ENCODE results near the gene TANC2. TPM values are rescaled to one million over a fixed set of nuclear protein-coding genes. Genes with fewer than 3 reads are reported as not detected.
"Not testable (repeated sequence)": the region's sequence is repeated elsewhere in the genome, so short reads cannot be mapped to it uniquely, and the experiment has no call there.

The TANC2 gene
- total RNA-seq, 4 donors from 2014 or later, result 7.5 to 21.3 (median 14.6) TPM

- TF ChIP-seq, protein P1, sequence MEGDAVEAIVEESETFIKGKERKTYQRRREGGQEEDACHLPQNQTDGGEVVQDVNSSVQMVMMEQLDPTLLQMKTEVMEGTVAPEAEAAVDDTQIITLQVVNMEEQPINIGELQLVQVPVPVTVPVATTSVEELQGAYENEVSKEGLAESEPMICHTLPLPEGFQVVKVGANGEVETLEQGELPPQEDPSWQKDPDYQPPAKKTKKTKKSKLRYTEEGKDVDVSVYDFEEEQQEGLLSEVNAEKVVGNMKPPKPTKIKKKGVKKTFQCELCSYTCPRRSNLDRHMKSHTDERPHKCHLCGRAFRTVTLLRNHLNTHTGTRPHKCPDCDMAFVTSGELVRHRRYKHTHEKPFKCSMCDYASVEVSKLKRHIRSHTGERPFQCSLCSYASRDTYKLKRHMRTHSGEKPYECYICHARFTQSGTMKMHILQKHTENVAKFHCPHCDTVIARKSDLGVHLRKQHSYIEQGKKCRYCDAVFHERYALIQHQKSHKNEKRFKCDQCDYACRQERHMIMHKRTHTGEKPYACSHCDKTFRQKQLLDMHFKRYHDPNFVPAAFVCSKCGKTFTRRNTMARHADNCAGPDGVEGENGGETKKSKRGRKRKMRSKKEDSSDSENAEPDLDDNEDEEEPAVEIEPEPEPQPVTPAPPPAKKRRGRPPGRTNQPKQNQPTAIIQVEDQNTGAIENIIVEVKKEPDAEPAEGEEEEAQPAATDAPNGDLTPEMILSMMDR (IDR thresholded peaks at IDR 0.05), result no peak
- TF ChIP-seq POLR2A (IDR thresholded peaks at IDR 0.05; ENCODE audit: low read depth), result no peak
- 91% methylated on average over 4 of the region's 4 CpGs for WGBS
- intact Hi-C loops (cut with DNase I), result no loop called here
Observed at GRCh38 chr17:62971853-62972252, 5.8 kb downstream of the TANC2 start.

GRCh38 chr17:62974788-62975187 is 8.8 kb downstream of the TANC2 start:
- intact Hi-C loops (cut with DNase I), result no loop called here
- Histone ChIP-seq H3K4me3 (no peak overlapping the region), H3K27ac (replicated peaks in 1 of 4) (no peak overlapping the region), H3K4me1 (no peaks in the 10 kb centered on the region), H3K9me3 (no peaks in the 10 kb centered on the region), H3K27me3 (no peaks in the 10 kb centered on the region), H3K36me3 (no peaks in the 10 kb centered on the region)
- no peak for DNase-seq (ENCODE audit: extremely low spot score)
- TF ChIP-seq POLR2A (IDR thresholded peaks at IDR 0.05; ENCODE audit: low read depth) (no peak), EP300 (IDR thresholded peaks at IDR 0.05) (no peak), POLR2AphosphoS5 (IDR thresholded peaks at IDR 0.05) (no peak)
- TF ChIP-seq, protein P1 (IDR thresholded peaks at IDR 0.05), result no peak
- 91% methylated on average over 4 of the region's 4 CpGs for WGBS

More at GRCh38 chr17:62971853-62972252, 5.8 kb downstream of the TANC2 start:
- Histone ChIP-seq H3K4me3 (no peak overlapping the region), H3K27me3 (no peaks in the 10 kb centered on the region), H3K36me3 (no peaks in the 10 kb centered on the region), H3K4me1 (peaks cover 13 to 21% (median 20%) of the 10 kb centered on the region in 4 donors), H3K27ac (replicated peaks in 1 of 4) (no peak overlapping the region), H3K9me3 (peaks cover 0 to 3% (median 0%) of the 10 kb centered on the region in 4 donors)
- DNase-seq (ENCODE audit: extremely low spot score), result no peak

- intact Hi-C loops (cut with DNase I), result no loop called here
- H3K27ac ChIP-seq (replicated peaks in 1 of 4), result no peak overlapping the region
- no peaks in the 10 kb centered on the region for H3K27me3 ChIP-seq
- no peaks in the 10 kb centered on the region for H3K9me3 ChIP-seq
- H3K36me3 ChIP-seq, result no peaks in the 10 kb centered on the region
- WGBS, result 89% methylated on average over 2 of the region's 2 CpGs
- H3K4me1 ChIP-seq, result no peaks in the 10 kb centered on the region
- DNase-seq (ENCODE audit: extremely low spot score), result no peak
- H3K4me3 ChIP-seq, result no peak overlapping the region
- TF ChIP-seq POLR2AphosphoS5 (IDR thresholded peaks at IDR 0.05), result no peak
- no peak for TF ChIP-seq EP300 (IDR thresholded peaks at IDR 0.05)
- TF ChIP-seq, protein P1 (IDR thresholded peaks at IDR 0.05), result no peak
- TF ChIP-seq POLR2A (IDR thresholded peaks at IDR 0.05; ENCODE audit: low read depth), result no peak
Observed at GRCh38 chr17:62975206-62975605, 9.2 kb downstream of the TANC2 start.

DNA sequence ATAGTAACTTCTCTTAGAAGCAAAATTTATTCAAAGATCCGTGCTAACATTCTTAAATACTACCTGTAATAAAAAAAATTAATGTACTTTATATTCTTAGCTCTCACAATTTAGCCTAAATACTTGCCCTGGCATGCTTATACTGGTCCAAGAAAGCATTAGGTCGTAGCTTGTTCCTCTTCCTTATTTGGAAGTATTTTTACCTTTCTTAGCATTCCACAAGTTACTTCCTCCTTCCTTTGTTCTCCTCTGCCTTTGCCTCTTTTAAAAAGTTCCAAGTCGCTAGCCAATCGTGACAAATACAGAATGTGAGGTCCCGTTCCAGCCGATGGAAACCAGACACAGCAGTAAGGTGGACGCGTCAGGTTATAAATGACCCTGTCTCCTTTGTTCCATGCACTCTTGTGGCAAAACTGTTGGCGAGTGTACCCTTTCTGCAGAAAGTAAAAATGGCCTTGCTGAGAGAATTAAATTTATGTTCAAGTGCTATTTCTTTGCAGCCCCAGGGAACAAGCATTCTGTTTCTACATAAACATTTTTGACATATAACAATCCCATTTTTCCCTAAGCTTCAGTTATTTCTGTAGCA is 10.7 kb downstream of the TANC2 start:
- H3K36me3 ChIP-seq; H3K27ac ChIP-seq (replicated peaks in 1 of 4); H3K4me1 ChIP-seq; DNase-seq (ENCODE audit: extremely low spot score); H3K4me3 ChIP-seq; intact Hi-C loops (cut with DNase I); H3K27me3 ChIP-seq; H3K9me3 ChIP-seq: not testable (repeated sequence)
- WGBS, result 96% methylated on average over 9 of the region's 9 CpGs

GRCh38 chr17:62980842-62981241 is 14.8 kb downstream of the TANC2 start:
- 83% methylated on average over 3 of the region's 3 CpGs for WGBS
- peaks cover 0 to 13% (median 6%) of the 10 kb centered on the region in 4 donors for H3K9me3 ChIP-seq
- H3K4me1 ChIP-seq, result no peaks in the 10 kb centered on the region
- no peaks in the 10 kb centered on the region for H3K36me3 ChIP-seq
- H3K4me3 ChIP-seq, result no peak overlapping the region
- no peak for DNase-seq (ENCODE audit: extremely low spot score)
- intact Hi-C loops (cut with DNase I), result no loop called here
- no peaks in the 10 kb centered on the region for H3K27me3 ChIP-seq
- TF ChIP-seq POLR2A (IDR thresholded peaks at IDR 0.05; ENCODE audit: low read depth), result no peak
- TF ChIP-seq POLR2AphosphoS5 (IDR thresholded peaks at IDR 0.05), result no peak
- TF ChIP-seq, protein P1 (IDR thresholded peaks at IDR 0.05), result no peak
- TF ChIP-seq EP300 (IDR thresholded peaks at IDR 0.05), result no peak
- H3K27ac ChIP-seq (replicated peaks in 1 of 4), result no peak overlapping the region
